Endothelial cell (in vitro differentiated cells): ENCODE measurements around the gene ADAT1. TPM values are rescaled to one million over a fixed set of nuclear protein-coding genes. Genes with fewer than 3 reads are reported as not detected.
A peak's percentile ranks its signal among the peaks of the same experiment; 100 is the strongest.

ENCODE experiments used
- DNase-seq: peaks from one replicate; pipeline ENCODE4 v3.0.0; 2021; ENCODE audit warnings: low spot score
- H3K27ac Mint-ChIP-seq: one replicate; pipeline ENCODE4 v1.8.0; 2021; ENCODE audit warnings: mixed read lengths, inconsistent platforms; ENCODE audit not compliant: unreplicated experiment
- H3K27me3 Mint-ChIP-seq: one replicate; pipeline ENCODE4 v1.8.0; 2021; ENCODE audit warnings: mild to moderate bottlenecking, moderate library complexity, mixed read lengths, inconsistent platforms; ENCODE audit not compliant: unreplicated experiment
- H3K36me3 Mint-ChIP-seq: one replicate; pipeline ENCODE4 v1.8.0; 2021; ENCODE audit warnings: mild to moderate bottlenecking, low read depth, mixed read lengths, inconsistent platforms; ENCODE audit not compliant: unreplicated experiment
- H3K4me1 Mint-ChIP-seq: one replicate; pipeline ENCODE4 v1.8.0; 2021; ENCODE audit warnings: mild to moderate bottlenecking, mixed read lengths, inconsistent platforms; ENCODE audit not compliant: unreplicated experiment
- H3K4me3 Mint-ChIP-seq: one replicate; pipeline ENCODE4 v1.8.0; 2021; ENCODE audit warnings: mild to moderate bottlenecking, mixed read lengths, inconsistent platforms; ENCODE audit not compliant: unreplicated experiment
- H3K9me3 Mint-ChIP-seq: one replicate; pipeline ENCODE4 v1.8.0; 2021; ENCODE audit warnings: mixed read lengths, inconsistent platforms; ENCODE audit not compliant: unreplicated experiment
- total RNA-seq: library from RNA; stranded (reverse); fragmentation: NEBNext Ultra II Directional; extraction: Animal tissue kit (Norgen Biotek cat#: 25700); gene quantifications from one replicate; pipeline ENCODE4 v1.2.1, GENCODE V29; 2021; ENCODE audit not compliant: unreplicated experiment
- TF ChIP-seq, protein P1 (sequence below): fragments of 200-600 bp; sonication (generic); IDR thresholded peaks from one replicate; pipeline ENCODE4 v1.5.0; 2021; ENCODE audit warnings: antibody characterized with exemption; ENCODE audit not compliant: unreplicated experiment

ADAT1 gene
- total RNA-seq, 1 donor from 2014 or later: 137 TPM

DNA sequence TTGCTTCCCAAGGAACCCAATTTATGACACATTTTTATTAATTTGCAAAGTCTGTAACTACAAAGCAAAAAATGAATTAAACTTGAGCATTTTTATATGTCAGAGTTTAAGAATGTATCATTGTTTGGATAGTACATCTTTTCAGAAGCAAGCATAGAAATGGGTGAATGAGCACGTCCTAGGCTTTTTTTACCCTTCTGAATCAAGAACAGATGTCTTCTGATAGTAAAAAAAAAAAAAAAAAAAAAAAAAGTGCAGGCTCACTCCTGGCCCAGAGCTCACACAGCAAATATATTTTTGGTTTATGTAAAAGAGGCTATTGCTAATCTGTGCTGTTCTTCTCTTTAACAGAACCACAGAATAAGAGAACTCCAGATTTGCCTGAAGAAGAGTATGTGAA lies 30.8 kb upstream of the ADAT1 start:
- Mint-ChIP-seq H3K27ac (no peak overlapping the region), H3K4me1 (peaks cover 26% of the 10 kb centered on the region), H3K9me3 (peaks cover 5% of the 10 kb centered on the region), H3K4me3 (peak overlapping the region; percentile 22), H3K27me3 (peaks cover 3% of the 10 kb centered on the region), H3K36me3 (peaks cover 38% of the 10 kb centered on the region)
- no peak for DNase-seq
- TF ChIP-seq, protein P1, sequence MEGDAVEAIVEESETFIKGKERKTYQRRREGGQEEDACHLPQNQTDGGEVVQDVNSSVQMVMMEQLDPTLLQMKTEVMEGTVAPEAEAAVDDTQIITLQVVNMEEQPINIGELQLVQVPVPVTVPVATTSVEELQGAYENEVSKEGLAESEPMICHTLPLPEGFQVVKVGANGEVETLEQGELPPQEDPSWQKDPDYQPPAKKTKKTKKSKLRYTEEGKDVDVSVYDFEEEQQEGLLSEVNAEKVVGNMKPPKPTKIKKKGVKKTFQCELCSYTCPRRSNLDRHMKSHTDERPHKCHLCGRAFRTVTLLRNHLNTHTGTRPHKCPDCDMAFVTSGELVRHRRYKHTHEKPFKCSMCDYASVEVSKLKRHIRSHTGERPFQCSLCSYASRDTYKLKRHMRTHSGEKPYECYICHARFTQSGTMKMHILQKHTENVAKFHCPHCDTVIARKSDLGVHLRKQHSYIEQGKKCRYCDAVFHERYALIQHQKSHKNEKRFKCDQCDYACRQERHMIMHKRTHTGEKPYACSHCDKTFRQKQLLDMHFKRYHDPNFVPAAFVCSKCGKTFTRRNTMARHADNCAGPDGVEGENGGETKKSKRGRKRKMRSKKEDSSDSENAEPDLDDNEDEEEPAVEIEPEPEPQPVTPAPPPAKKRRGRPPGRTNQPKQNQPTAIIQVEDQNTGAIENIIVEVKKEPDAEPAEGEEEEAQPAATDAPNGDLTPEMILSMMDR: no peak

DNA sequence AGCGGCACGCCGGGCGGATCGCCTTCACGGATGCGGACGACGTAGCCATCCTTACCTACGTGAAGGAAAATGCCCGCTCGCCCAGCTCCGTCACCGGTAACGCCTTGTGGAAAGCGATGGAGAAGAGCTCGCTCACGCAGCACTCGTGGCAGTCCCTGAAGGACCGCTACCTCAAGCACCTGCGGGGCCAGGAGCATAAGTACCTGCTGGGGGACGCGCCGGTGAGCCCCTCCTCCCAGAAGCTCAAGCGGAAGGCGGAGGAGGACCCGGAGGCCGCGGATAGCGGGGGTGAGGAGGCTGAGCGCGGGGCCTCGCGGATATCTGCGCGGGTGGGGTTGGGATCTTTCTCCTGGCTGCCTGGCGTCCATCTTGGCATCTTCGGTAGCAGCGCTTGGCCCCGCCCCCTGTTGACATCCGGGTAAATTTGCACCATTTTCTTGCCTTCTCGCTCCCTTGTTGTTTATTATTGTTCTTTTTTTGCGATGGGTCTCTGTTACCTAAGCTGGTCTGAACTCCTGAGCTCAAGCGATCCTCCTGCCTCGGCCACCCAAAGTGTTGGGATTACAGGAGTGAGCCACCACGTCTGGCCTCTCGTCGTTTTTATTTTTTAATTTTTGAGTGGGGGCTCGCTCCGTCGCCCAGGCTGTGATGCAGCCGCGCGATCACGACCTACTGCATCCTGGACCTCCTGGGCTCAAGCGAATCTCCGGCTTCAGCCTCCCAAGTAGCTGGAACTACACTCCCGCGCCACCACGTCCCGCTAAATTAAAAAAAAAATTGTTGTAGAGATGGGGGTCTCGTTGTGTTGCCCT lies 25.4 kb upstream of the ADAT1 start:
- peak; percentile 80 for DNase-seq
- Mint-ChIP-seq H3K27ac (peak overlapping the region; percentile 94), H3K27me3 (peaks cover 6% of the 10 kb centered on the region), H3K36me3 (peaks cover 21% of the 10 kb centered on the region), H3K4me1 (peaks cover 55% of the 10 kb centered on the region), H3K9me3 (peaks cover 5% of the 10 kb centered on the region), H3K4me3 (peak overlapping the region; percentile 100)
- TF ChIP-seq, protein P1: no peak

DNA sequence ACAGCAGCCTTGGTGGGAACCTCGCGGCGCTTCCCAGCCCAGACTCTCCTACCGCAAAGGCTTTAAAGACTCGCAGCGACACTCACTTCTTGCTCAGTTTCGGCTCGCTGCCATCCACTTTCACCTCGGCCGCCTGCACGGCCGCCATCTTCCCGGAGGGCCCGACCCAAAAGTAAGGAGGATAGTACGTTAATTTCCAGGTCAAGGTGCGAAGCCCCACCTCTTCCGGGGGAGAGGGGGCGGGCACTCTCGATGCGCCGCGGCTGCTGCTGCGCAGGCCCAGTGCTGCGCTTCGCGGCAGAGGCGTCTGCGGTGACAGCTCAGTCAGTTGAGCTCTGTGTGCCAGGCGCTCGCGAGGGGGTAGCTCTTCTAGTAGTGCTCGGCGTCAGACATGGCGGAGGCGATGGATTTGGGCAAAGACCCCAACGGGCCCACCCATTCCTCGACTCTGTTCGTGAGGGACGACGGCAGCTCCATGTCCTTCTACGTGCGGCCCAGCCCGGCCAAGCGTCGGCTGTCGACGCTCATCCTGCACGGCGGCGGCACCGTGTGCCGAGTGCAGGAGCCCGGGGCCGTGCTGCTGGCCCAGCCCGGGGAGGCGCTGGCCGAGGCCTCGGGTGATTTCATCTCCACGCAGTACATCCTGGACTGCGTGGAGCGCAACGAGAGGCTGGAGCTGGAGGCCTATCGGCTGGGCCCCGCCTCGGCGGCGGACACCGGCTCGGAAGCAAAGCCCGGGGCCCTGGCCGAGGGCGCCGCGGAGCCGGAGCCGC lies 24.6 kb upstream of the ADAT1 start, which contains the start of the genes KARS1 and TERF2IP:
TSS of gene KARS1 (minus strand) at position 174 of the 773 bp plus-strand sequence. CDS start at position 148, 26 bp downstream.
TSS of gene TERF2IP (plus strand) at position 282 of the 773 bp plus-strand sequence. CDS start at position 392, 110 bp downstream.
- H3K27me3 Mint-ChIP-seq: peaks cover 6% of the 10 kb centered on the region
- peaks cover 5% of the 10 kb centered on the region for H3K9me3 Mint-ChIP-seq
- TF ChIP-seq, protein P1: no peak
- H3K27ac Mint-ChIP-seq: peak within 1 kb of the TSS; percentile 94
- peak within 1 kb of the TSS; percentile 100 for H3K4me3 Mint-ChIP-seq
- DNase-seq: peak; percentile 86
- H3K36me3 Mint-ChIP-seq: peaks cover 24% of the 10 kb centered on the region
- peaks cover 51% of the 10 kb centered on the region for H3K4me1 Mint-ChIP-seq

DNA sequence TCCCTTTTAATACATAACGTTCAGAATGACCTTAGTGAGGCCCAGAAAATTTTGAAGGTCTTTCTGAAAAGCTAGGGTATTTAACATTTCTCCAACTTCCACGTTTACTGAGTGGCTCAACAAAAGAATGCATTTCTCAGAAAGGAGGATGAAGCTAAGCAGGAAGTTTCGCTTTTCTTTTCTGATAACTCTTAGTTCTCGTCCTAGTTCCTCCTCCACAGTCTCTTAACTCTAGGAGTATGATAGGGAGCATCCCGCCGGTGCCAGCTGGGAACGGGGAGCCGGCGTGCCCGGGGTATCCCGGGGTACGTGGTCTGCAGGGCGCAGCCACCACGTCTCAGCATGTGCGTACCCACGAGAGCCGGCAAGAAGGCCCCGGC lies 24.0 kb upstream of the ADAT1 start:
- Mint-ChIP-seq H3K27ac (peak overlapping the region; percentile 67), H3K27me3 (peaks cover 6% of the 10 kb centered on the region), H3K36me3 (peaks cover 29% of the 10 kb centered on the region), H3K9me3 (peaks cover 5% of the 10 kb centered on the region), H3K4me3 (peak overlapping the region; percentile 98), H3K4me1 (peaks cover 51% of the 10 kb centered on the region)
- no peak for DNase-seq
- TF ChIP-seq, protein P1: no peak
